Parathyroid adenoma (tissue), 2 donors: ENCODE measurements around the gene OR13C2.

Experiments used
- H2AFZ ChIP-seq: fragments of 300-600 bp; sonication (generic); one replicate; pipeline ENCODE4 v1.7.0; 2017; ENCODE audit warnings: antibody characterized with exemption, mild to moderate bottlenecking
- H3K27ac ChIP-seq: fragments of 300-600 bp; sonication (generic); one replicate; pipeline ENCODE4 v1.7.0; 2017
- H3K27me3 ChIP-seq: fragments of 300-600 bp; sonication (generic); one replicate; pipeline ENCODE4 v1.7.0; 2017; ENCODE audit warnings: low read length; ENCODE audit not compliant: control insufficient read depth, insufficient read depth
- H3K36me3 ChIP-seq: fragments of 300-600 bp; sonication (generic); one replicate; pipeline ENCODE4 v1.7.0; 2017; ENCODE audit warnings: low read length; ENCODE audit not compliant: control insufficient read depth, insufficient read depth
- H3K4me1 ChIP-seq: fragments of 300-600 bp; sonication (generic); one replicate; pipeline ENCODE4 v1.7.0; 2017; ENCODE audit warnings: control low read depth
- H3K4me2 ChIP-seq: fragments of 300-600 bp; sonication (generic); one replicate; pipeline ENCODE4 v1.7.0; 2017; ENCODE audit warnings: low read length
- H3K4me3 ChIP-seq: fragments of 300-600 bp; sonication (generic); one replicate; pipeline ENCODE4 v1.7.0; 2017; ENCODE audit warnings: low read depth, low read length
- H3K79me2 ChIP-seq: fragments of 300-600 bp; sonication (generic); one replicate; pipeline ENCODE4 v1.7.0; 2017; ENCODE audit warnings: control low read depth
- H3K9ac ChIP-seq: fragments of 300-600 bp; sonication (generic); one replicate; pipeline ENCODE4 v1.7.0; 2017; ENCODE audit warnings: mild to moderate bottlenecking
- H3K9me3 ChIP-seq: fragments of 300-600 bp; sonication (generic); one replicate; pipeline ENCODE4 v1.7.0; 2017; ENCODE audit warnings: low read length; ENCODE audit not compliant: control insufficient read depth
- CTCF ChIP-seq: fragments of 300-600 bp; sonication (generic); IDR thresholded peaks from one replicate; pipeline ENCODE4 v1.7.0; 2017; ENCODE audit warnings: antibody characterized with exemption, mild to moderate bottlenecking
- donor health status: primary hyperparathyroidism.

Gene OR13C2

DNA sequence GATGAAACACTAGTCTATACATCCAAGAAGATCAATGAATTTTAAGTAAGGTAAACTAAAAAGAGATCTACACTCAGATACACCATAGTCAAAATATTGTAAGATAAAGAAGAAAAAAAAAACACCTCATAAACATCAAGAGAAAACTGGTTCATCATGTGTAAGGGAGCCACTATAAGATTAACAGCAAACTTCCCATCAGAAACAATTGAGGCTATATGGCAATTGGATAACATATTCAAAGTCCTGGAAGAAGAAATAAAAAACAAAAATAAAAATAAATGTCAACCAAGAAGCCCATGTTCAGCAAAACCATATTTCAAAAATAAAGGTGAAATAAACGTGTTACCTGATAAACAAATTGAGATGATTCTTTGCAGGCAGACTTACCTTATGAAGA is 32.8 kb downstream of the OR13C2 start:
- no peaks in the 10 kb centered on the region for H3K36me3 ChIP-seq
- no peak overlapping the region for H3K4me3 ChIP-seq

GRCh38 chr9:104568868-104569267 is 36.6 kb downstream of the OR13C2 start, which contains the start of gene OR13C8:
Gene OR13C8, plus strand, starts transcription at chr9:104569168. Its CDS starts 0 bp downstream, at chr9:104569168.
- H3K4me2 ChIP-seq, result no peak within 1 kb of the TSS
- no peaks in the 10 kb centered on the region for H3K4me1 ChIP-seq
- H3K27me3 ChIP-seq, result no peaks in the 10 kb centered on the region
- no peak within 1 kb of the TSS for H3K9ac ChIP-seq
- no peak for TF ChIP-seq CTCF
- H2AFZ ChIP-seq, result no peak within 1 kb of the TSS
- H3K79me2 ChIP-seq, result no peaks in the 10 kb centered on the region
- no peaks in the 10 kb centered on the region for H3K36me3 ChIP-seq
- H3K4me3 ChIP-seq, result no peak within 1 kb of the TSS
- no peak within 1 kb of the TSS for H3K27ac ChIP-seq
- H3K9me3 ChIP-seq, result no peaks in the 10 kb centered on the region

More for the DNA sequence above, 32.8 kb downstream of the OR13C2 start:
- TF ChIP-seq CTCF, result no peak
- Histone ChIP-seq H3K9me3 (no peaks in the 10 kb centered on the region), H3K4me2 (no peak overlapping the region), H3K27ac (no peak overlapping the region), H3K4me1 (no peaks in the 10 kb centered on the region), H3K79me2 (no peaks in the 10 kb centered on the region), H3K9ac (no peak overlapping the region), H2AFZ (no peak overlapping the region), H3K27me3 (no peaks in the 10 kb centered on the region)

- TF ChIP-seq CTCF, result no peak
- Histone ChIP-seq H2AFZ (no peak overlapping the region), H3K27ac (no peak overlapping the region), H3K4me3 (no peak overlapping the region), H3K27me3 (no peaks in the 10 kb centered on the region), H3K79me2 (no peaks in the 10 kb centered on the region), H3K9me3 (no peaks in the 10 kb centered on the region), H3K4me2 (no peak overlapping the region), H3K9ac (no peak overlapping the region), H3K36me3 (no peaks in the 10 kb centered on the region), H3K4me1 (no peaks in the 10 kb centered on the region)
Observed at GRCh38 chr9:104564358-104564757, 41.1 kb downstream of the OR13C2 start.

GRCh38 chr9:104556830-104557634 is 48.4 kb downstream of the OR13C2 start:
- no peaks in the 10 kb centered on the region for H3K27me3 ChIP-seq
- no peak overlapping the region for H3K4me3 ChIP-seq
- no peaks in the 10 kb centered on the region for H3K4me1 ChIP-seq
- H3K9ac ChIP-seq, result no peak overlapping the region
- H3K27ac ChIP-seq, result no peak overlapping the region
- no peak overlapping the region for H3K4me2 ChIP-seq
- no peak for TF ChIP-seq CTCF
- no peaks in the 10 kb centered on the region for H3K79me2 ChIP-seq
- H2AFZ ChIP-seq, result no peak overlapping the region
- no peaks in the 10 kb centered on the region for H3K36me3 ChIP-seq
- no peaks in the 10 kb centered on the region for H3K9me3 ChIP-seq

DNA sequence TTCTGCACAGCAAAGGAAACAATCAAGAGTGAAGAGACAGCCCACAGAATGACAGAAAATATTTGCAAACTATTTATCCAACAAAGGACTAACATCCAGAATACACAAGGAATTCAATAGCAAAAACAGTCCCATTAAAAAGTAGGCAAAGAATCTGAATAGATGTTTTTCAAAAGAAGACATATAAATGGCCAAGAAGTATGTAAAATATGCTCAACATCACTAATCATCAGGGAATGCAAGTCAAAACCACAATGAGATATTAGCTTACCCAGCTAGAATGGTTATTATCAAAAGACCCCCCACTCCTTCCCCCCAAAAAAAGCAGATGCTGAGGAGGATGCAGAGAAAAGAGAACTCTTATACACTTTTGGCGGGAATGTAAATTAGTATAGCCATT is 49.9 kb downstream of the OR13C2 start:
- no peaks in the 10 kb centered on the region for H3K36me3 ChIP-seq
- H3K4me1 ChIP-seq, result no peaks in the 10 kb centered on the region
- H3K79me2 ChIP-seq, result no peaks in the 10 kb centered on the region
- H3K27ac ChIP-seq, result no peak overlapping the region
- H3K27me3 ChIP-seq, result no peaks in the 10 kb centered on the region
- no peak overlapping the region for H3K9ac ChIP-seq
- no peak overlapping the region for H3K4me2 ChIP-seq
- TF ChIP-seq CTCF, result no peak
- H3K9me3 ChIP-seq, result no peaks in the 10 kb centered on the region
- H3K4me3 ChIP-seq, result no peak overlapping the region
- H2AFZ ChIP-seq, result no peak overlapping the region
